NCI-H128 (cell line): ENCODE results near the gene DHH.
"Not testable (repeated sequence)": the region's sequence is repeated elsewhere in the genome, so short reads cannot be mapped to it uniquely, and the experiment has no call there.

Source experiments
- DNase-seq: peaks from one replicate; lab custom pipeline; 2025; ENCODE audit not compliant: unreplicated experiment; lab: John Stamatoyannopoulos, UW

The DHH gene

DNA sequence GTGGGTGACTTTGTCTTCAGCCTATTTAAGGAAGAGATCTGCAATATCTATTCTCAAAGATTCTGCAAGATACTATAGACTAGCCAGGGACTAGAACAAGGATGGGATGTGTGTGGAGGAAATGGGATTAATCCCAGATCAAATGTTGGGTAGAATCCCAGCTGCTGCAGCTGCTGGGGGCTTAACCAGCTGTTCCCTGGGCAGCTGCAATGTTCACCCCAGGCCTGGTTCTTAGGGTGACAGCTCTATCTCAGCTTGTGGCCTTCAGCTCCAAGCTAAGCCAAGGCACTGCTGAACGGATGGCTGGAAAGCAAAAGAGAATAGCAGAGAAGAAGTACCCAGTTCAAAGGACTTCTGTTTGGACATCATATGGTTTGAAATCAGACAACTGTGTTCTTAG, 14.8 kb downstream of the DHH start:
- DNase-seq = no peak

DNA sequence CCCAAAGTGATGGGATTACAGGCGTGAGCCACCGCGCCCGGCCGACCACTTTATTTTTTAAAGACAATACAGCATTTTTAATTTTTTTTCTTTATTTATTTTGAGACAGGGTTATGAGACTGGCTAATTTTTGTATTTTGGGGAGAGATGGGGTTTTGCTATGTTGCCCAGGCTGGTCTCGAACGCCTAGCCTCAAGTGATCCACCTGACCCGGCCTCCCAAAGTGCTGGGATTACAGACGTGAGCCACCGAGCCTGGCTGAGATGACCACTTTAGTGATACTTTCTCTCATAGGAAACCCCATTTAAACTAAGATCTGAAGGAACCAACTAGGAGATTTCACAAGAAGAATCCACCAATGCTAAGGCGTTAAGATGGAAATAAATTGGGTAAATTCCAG, 23.6 kb downstream of the DHH start:
- DNase-seq = no peak

DNA sequence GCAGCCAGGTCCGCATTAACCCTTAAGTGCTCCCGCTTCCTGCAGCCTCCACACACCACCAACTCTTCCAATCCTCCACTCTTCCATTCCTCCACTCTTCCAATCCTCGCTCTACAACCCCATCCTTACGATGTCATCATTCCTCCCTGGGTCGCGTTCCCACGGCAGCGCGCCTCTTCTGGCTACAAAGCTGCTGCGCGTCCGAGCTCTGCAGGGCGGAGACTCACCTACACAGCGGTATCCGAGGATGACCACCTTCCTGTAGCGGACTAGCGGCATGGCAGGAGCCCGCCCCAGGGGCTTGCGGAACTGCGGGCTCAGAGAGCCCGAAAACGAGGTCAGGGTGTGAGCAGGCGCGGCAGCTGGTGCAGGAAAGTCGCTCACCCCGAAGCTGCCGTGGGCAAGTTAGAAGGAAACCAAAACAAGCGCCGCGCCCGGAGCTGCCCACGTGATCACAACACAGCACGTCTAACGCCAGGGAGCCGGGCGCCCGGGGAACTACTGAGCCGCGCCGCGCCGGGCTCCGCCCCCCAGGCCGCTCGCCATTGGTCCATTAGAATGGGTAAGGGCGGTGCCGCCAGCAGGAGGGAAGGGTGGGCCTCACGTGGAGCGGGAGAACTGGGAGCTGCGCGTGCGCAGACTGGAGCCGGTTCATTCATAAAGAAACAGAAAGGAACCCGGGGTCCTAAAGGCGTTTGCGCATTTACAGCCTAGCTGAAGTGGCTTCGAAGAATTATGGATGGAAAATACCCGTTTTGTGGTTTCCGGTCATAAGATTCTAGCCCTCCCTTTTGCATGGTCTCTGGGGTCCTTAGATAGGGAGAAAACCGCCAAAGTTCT, 24.9 kb downstream of the DHH start, which contains the start of gene RHEBL1:
Gene RHEBL1 (minus strand): TSS at position 473 of the 840 bp plus-strand sequence. CDS start 194 bp downstream, at position 279.
- DNase-seq = peak; percentile 94

DNA sequence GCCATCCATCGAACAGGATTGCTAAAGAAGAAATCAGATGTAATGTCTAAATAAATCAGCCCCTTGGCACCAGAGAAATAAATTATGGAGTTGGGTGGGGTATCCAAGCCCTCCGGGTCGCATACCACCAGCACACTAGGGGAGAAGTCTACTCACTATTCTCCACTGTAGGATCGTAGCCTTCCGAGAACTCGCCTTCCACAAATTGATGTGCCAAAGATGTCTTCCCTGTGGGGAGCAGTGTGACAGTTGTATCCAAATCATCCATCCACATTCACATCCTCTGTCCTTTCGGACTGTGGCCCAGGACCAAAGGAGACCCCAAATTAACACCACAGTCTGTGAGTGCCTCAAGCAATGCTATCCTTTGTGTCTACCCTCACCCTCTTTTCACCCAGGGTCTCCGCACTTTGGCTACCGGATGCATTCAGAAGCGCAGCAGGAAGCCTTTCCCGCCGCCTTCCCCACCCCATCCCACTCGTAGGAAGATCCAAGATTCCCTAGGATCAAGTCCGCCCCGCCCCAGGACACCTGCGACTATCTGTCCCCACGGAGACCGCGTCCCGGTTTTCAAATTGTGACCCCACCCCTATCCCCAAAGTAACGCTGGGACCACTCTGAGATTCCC, 25.6 kb downstream of the DHH start:
- no peak for DNase-seq

- DNase-seq = no peak
Observed at GRCh38 chr12:49066120-49066519, 28.5 kb downstream of the DHH start.

GRCh38 chr12:49064767-49065152, 29.8 kb downstream of the DHH start:
- no peak for DNase-seq

- DNase-seq = not testable (repeated sequence)
Observed at GRCh38 chr12:49061916-49062315, 32.7 kb downstream of the DHH start.

GRCh38 chr12:49061157-49061650, 33.4 kb downstream of the DHH start:
- no peak for DNase-seq

- DNase-seq = peak; percentile 93
Observed at GRCh38 chr12:49060237-49061156, 34.1 kb downstream of the DHH start, which contains the start of gene KMT2D. Gene KMT2D (minus strand): TSS chr12:49060794. CDS start chr12:49055324, 5,470 bp downstream.

- no peak for DNase-seq
Observed at GRCh38 chr12:49059299-49060171, 35.1 kb downstream of the DHH start.

DNA sequence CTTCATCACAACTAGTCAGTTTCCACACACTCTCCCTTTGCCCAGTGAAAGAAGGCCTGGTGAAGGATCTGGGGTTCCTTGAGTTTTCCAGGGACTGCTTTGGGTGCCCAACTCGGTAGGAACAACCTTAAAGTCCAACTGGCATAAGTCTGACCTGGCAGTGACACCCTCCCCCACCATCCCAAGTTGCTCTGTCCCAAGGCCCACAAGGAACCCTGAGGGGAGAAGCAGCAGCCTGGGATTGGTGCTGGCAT, 35.6 kb downstream of the DHH start:
- no peak for DNase-seq

DNA sequence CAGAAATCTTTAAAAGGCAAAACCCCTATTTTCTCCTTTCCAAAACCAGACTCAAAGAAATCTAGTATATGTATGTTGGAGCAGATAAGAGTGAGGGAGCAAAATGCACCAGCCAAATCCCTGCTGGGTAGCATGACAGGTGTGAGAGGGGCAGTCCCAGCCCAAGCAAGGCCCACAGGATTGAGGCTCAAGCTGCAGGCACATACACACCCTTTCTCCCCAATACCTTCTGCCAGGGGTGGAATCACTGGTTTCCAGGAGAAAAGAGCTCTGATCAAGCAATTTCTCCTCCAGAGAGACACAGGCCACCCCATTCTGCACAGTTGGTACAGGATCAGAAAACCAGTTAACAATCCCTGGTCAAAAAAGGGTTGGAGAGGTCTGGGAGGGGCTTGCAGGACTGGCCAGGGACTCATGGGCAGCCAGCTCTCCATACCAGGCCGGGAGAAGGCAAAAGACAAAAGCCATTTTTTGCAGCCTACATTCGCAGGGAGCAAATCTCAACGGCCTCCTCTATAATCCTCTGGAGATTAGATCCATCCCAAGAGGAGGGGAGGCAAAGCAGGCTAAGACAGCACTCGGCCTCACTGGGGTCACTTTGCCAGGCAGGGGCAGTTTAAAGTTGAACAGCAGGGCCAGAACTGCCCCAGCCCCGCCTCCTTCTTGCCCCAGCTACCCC, 36.1 kb downstream of the DHH start:
- DNase-seq = no peak

GRCh38 chr12:49057888-49058287, 36.7 kb downstream of the DHH start:
- no peak for DNase-seq

GRCh38 chr12:49055978-49056754, 38.4 kb downstream of the DHH start:
- no peak for DNase-seq

GRCh38 chr12:49055092-49055491, 39.5 kb downstream of the DHH start:
- DNase-seq = no peak

DNA sequence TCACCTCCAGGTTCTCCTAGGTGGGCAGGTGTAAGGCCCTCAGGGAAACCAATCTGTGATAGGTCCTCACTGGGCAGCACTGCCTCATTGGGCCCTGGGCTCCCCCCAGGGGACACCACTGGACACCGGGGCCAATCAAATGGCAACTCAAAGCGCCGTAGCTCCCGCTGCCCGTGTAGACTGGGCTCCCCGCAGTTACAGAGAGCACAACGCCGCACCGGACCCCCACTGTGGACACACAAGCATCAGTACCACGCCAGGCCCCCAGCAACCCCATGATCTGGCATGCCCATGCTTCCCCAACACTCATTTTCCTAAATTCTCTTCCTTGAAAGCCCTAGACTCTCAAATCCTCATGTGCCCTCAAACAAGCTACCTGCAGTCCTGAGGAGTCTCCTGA, 40.1 kb downstream of the DHH start:
- no peak for DNase-seq

GRCh38 chr12:49054096-49054495, 40.5 kb downstream of the DHH start:
- no peak for DNase-seq

GRCh38 chr12:49052451-49053208, 42.0 kb downstream of the DHH start:
- DNase-seq = no peak
